K562 (cell line): ENCODE data around the gene NMRAL1. TPM values are rescaled to one million over a fixed set of nuclear protein-coding genes. Genes with fewer than 3 reads are reported as not detected.

ENCODE experiments used
- CREM ChIP-seq: IDR thresholded peaks from 2 replicates; pipeline ENCODE4 v1.6.1; 2014; ENCODE audit warnings: antibody characterized with exemption, low read depth
- HDAC8 ChIP-seq: fragments of 450-650 bp; IDR thresholded peaks from 2 replicates; pipeline ENCODE4 v1.6.1; 2016; ENCODE audit warnings: mild to moderate bottlenecking, missing genetic modification characterization, moderate library complexity, missing compliant biosample characterization
- MECOM ChIP-seq: fragments of 250-450 bp; sonication (Bioruptor Pico); IDR thresholded peaks from 2 replicates; pipeline ENCODE4 v1.8.0; 2022; ENCODE audit warnings: inconsistent platforms
- NR4A1 ChIP-seq, 2 experiments: fragments of 250-450 bp in 1 of 2; fragments of 450-650 bp in 1 of 2; sonication (Bioruptor Pico) in 1 of 2; IDR thresholded peaks; 2 replicates each; pipeline versions ENCODE4 v1.4.0 to v1.6.1; 2016 to 2020; ENCODE audit warnings: mild to moderate bottlenecking in 2 of 2, missing compliant biosample characterization in 1 of 2, missing genetic modification characterization in 1 of 2, moderate library complexity in 1 of 2
- TAF1 ChIP-seq: IDR thresholded peaks from 2 replicates; pipeline ENCODE4 v1.6.1; 2011; ENCODE audit warnings: mild to moderate bottlenecking, low read length, moderate library complexity; ENCODE audit not compliant: insufficient read depth, control insufficient read depth, severe bottlenecking; ENCODE audit errors: extremely low read depth
- ZNF324 ChIP-seq: fragments of 250-450 bp; sonication (Bioruptor Pico); IDR thresholded peaks from 2 replicates; pipeline ENCODE4 v1.4.0; 2020; ENCODE audit warnings: mild to moderate bottlenecking
- ZNF445 ChIP-seq: fragments of 250-450 bp; sonication (Bioruptor Pico); IDR thresholded peaks from 2 replicates; pipeline ENCODE4 v1.4.0; 2020; ENCODE audit warnings: low read depth, mild to moderate bottlenecking, moderate library complexity
- ZZZ3 ChIP-seq: fragments of 450-650 bp; IDR thresholded peaks from 2 replicates; pipeline ENCODE4 v1.6.1; 2016; ENCODE audit warnings: antibody characterized with exemption, mild to moderate bottlenecking, moderate library complexity
- polyA plus RNA-seq, 8 experiments: library from polyadenylated mRNA; depleted of rRNA in 4 of 8; stranded (reverse) in 5 of 8; unstranded in 3 of 8; fragments of >200 nt; fragmentation: Nextera tagmentation in 2 of 8; fragmentation: Illumina TruSeq in 1 of 8; extraction: Ambion mirVana in 2 of 8; extraction: Trizol in 1 of 8; gene quantifications; 2 replicates each; pipeline versions ENCODE4 v1.2.1 to v1.2.3, GENCODE V29; 2011 to 2014; ENCODE audit warnings: inconsistent platforms in 1 of 8, missing spikeins in 1 of 8
- total RNA-seq, 7 experiments: library from RNA; depleted of rRNA in 6 of 7; stranded (reverse); fragments of >200 nt in 6 of 7; fragmentation: Illumina TruSeq in 2 of 7; extraction: Trizol in 2 of 7; gene quantifications; 2 replicates each; pipeline versions ENCODE4 v1.2.1 to v1.2.3, GENCODE V29; 2011 to 2021; ENCODE audit warnings: low replicate concordance in 1 of 7
- TF ChIP-seq, protein P1 (sequence below): fragments of 250-450 bp; sonication (Bioruptor Pico); IDR thresholded peaks from 2 replicates; pipeline ENCODE4 v1.5.0; 2021; ENCODE audit warnings: mild to moderate bottlenecking, moderate library complexity
- TF ChIP-seq, protein P2 (sequence below): sonication (generic); formaldehyde crosslinking; IDR thresholded peaks from 2 replicates; pipeline ENCODE4 v1.8.1; 2023; ENCODE audit warnings: mild to moderate bottlenecking, missing genetic modification reagents
- TF ChIP-seq, protein P3 (sequence below): sonication (generic); formaldehyde crosslinking; IDR thresholded peaks from 2 replicates; pipeline ENCODE4 v1.8.0; 2022; ENCODE audit warnings: mild to moderate bottlenecking, missing genetic modification reagents

Gene NMRAL1
- total and polyA plus RNA-seq, 9 of the 15 experiments (the other 6 are each of a cell fraction or from before 2014, with no cell fraction given): 6.3 to 116 (median 63.2) TPM

DNA sequence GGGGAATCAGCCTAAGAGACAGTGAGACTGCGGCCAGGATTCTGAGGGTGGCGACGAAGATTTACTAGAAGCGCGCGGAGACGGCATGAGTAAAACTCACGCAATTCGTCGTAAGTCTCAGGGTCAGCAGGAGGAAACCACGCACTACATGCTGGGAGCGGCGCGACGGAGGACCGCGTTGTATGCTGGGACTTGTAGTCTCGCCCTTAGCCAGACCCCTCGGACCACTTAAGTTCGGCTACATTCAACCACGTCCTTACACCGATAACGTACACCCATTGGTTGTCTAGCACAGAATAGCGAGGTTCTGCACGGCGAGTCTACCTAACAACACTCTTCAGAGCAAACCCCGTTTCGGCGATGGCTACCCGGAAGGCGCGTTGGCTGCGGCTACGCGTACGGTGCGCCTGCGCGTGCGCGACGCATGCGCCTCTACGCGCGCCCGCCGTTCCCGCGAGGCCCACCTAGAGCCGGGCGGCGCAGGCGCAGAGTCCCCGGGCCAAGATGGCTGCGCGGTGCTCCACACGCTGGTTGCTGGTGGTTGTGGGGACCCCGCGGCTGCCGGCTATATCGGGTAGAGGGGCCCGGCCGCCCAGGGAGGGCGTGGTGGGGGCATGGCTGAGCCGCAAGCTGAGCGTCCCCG is 48.9 kb downstream of the NMRAL1 start, which contains the start of gene DNAJA3 (continued):
- TF ChIP-seq, protein P1, sequence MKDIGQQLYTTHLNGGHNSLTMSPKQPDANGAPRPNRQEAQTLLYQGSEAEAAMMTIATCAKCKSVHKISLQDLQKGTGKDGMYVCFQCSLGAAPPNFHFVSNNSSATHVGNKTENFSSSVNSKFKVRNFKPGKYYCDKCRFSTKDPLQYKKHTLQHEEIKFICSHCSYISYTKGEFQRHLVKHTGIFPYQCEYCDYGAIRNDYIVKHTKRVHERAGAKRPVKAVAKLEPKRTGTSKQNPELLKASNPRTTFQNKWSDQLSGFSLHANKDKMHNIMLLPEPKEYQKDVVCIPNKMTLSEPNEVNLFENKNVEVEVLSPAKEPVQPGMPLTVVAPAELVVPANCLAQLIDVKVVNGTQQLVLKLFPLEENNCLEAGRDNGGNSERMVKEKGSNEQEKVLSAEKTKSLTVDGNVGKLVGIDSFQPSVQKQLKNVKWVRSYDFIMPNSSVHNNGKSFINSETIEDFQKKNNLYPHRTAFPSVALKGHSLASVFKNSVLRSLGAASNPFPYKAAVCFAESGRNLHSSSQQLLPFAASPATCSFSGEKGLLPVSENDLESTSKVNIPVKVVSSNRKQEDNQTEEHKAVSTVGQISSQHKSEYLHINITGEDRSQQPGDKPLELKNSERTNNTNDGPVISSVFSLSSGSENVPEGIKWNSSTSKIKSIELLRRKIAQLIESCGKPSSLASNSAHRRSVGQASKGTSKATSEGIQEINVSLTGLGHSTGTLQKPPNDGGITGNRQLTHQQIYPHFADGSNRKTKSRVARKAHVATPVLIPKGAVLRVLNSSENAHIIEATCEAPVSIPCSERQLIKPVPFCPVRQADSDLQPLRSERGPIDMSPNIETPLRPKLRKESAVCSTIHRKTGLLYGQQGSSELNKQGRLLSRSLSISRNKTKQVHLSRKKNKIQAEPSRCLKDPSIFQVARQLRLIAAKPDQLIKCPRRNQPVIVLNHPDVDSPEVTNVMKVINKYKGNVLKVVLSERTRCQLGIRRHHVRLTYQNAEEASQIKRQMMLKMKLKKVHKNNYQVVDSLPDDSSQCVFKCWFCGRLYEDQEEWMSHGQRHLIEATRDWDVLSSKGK: no peak
- TF ChIP-seq, protein P2, sequence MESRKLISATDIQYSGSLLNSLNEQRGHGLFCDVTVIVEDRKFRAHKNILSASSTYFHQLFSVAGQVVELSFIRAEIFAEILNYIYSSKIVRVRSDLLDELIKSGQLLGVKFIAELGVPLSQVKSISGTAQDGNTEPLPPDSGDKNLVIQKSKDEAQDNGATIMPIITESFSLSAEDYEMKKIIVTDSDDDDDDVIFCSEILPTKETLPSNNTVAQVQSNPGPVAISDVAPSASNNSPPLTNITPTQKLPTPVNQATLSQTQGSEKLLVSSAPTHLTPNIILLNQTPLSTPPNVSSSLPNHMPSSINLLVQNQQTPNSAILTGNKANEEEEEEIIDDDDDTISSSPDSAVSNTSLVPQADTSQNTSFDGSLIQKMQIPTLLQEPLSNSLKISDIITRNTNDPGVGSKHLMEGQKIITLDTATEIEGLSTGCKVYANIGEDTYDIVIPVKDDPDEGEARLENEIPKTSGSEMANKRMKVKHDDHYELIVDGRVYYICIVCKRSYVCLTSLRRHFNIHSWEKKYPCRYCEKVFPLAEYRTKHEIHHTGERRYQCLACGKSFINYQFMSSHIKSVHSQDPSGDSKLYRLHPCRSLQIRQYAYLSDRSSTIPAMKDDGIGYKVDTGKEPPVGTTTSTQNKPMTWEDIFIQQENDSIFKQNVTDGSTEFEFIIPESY (CRISPR knock-in tag): peak; percentile 39; the same call in 1 of the 2 replicates
- peak; percentile 94 for TF ChIP-seq CREM
- peak; percentile 97 for TF ChIP-seq TAF1
- no peak for TF ChIP-seq ZNF445 (CRISPR knock-in tag)
- no peak for TF ChIP-seq ZZZ3
- TF ChIP-seq ZNF324 (CRISPR knock-in tag): 0 out of 2 replicates have a peak, but pooled peaks have one; percentile 4
- 0 out of 2 replicates have a peak, but pooled peaks have one; percentile 4 for TF ChIP-seq NR4A1 (CRISPR knock-in tag; IDR thresholded peaks at IDR 0.05)
- no peak; the same call in 1 of the 2 replicates for TF ChIP-seq NR4A1 (tag; IDR thresholded peaks at IDR 0.05)
- TF ChIP-seq MECOM (CRISPR knock-in tag): no peak
- TF ChIP-seq HDAC8 (tag): no peak
- TF ChIP-seq, protein P3, sequence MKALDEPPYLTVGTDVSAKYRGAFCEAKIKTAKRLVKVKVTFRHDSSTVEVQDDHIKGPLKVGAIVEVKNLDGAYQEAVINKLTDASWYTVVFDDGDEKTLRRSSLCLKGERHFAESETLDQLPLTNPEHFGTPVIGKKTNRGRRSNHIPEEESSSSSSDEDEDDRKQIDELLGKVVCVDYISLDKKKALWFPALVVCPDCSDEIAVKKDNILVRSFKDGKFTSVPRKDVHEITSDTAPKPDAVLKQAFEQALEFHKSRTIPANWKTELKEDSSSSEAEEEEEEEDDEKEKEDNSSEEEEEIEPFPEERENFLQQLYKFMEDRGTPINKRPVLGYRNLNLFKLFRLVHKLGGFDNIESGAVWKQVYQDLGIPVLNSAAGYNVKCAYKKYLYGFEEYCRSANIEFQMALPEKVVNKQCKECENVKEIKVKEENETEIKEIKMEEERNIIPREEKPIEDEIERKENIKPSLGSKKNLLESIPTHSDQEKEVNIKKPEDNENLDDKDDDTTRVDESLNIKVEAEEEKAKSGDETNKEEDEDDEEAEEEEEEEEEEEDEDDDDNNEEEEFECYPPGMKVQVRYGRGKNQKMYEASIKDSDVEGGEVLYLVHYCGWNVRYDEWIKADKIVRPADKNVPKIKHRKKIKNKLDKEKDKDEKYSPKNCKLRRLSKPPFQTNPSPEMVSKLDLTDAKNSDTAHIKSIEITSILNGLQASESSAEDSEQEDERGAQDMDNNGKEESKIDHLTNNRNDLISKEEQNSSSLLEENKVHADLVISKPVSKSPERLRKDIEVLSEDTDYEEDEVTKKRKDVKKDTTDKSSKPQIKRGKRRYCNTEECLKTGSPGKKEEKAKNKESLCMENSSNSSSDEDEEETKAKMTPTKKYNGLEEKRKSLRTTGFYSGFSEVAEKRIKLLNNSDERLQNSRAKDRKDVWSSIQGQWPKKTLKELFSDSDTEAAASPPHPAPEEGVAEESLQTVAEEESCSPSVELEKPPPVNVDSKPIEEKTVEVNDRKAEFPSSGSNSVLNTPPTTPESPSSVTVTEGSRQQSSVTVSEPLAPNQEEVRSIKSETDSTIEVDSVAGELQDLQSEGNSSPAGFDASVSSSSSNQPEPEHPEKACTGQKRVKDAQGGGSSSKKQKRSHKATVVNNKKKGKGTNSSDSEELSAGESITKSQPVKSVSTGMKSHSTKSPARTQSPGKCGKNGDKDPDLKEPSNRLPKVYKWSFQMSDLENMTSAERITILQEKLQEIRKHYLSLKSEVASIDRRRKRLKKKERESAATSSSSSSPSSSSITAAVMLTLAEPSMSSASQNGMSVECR (CRISPR knock-in tag): peak; percentile 97
